ENCODE measurements around the gene HMX3. TPM values are rescaled to one million over a fixed set of nuclear protein-coding genes. Genes with fewer than 3 reads are reported as not detected.

HMX3 gene
- total and polyA plus RNA-seq, 2 of the 8 experiments (the other 6 are each of a cell fraction or from before 2014, with no cell fraction given): 0.05 TPM; not detected in 1

GRCh38 chr10:123160311-123160980 lies 24.7 kb downstream of the HMX3 start:
- Histone ChIP-seq H2BK5ac (ENCODE audit: low read depth, low read length) (no peak overlapping the region), H4K5ac (ENCODE audit: insufficient read length, low read depth, low read length) (no peak overlapping the region), H3K27me3 (replicated peaks in 1 of 4; ENCODE audit: control insufficient read depth in 3 of 4, extremely low read depth in 1 of 4, insufficient read depth in 3 of 4, low read length in 3 of 4) (no peaks in the 10 kb centered on the region), H3K56ac (replicated peaks; ENCODE audit: insufficient read length, low read depth, low read length) (no peak overlapping the region), H3K14ac (ENCODE audit: insufficient read length) (no peak overlapping the region), H3K23me2 (ENCODE audit: low read depth, low read length) (0 out of 2 replicates have a peak, but pooled peaks cover 1% of the 10 kb centered on the region), H3K79me1 (ENCODE audit: low read depth, low read length) (peaks cover 5% of the 10 kb centered on the region), H3K23ac (ENCODE audit: insufficient read length) (no peak overlapping the region), H3K4ac (replicated peaks; ENCODE audit: insufficient read length, low read depth, low read length) (no peak overlapping the region), H3K79me2 (ENCODE audit: control insufficient read depth in 1 of 2, insufficient read depth in 2 of 2, low read length in 2 of 2) (peaks cover 9 to 90% of the 10 kb centered on the region in 2 experiments), H3K9ac (replicated peaks in 1 of 4; ENCODE audit: extremely low read depth in 1 of 4, low read depth in 3 of 4, low read length in 3 of 4) (no peak overlapping the region), H2AK5ac (ENCODE audit: low read depth, low read length) (no peak overlapping the region), H3K36me3 (ENCODE audit: control insufficient read depth in 2 of 4, insufficient read depth in 4 of 4, low read length in 3 of 4) (peaks cover 22 to 93% (median 57%) of the 10 kb centered on the region in 4 experiments), H3K4me3 (ENCODE audit: extremely low read depth in 1 of 4, insufficient read depth in 2 of 4, low read depth in 3 of 4, low read length in 4 of 4) (no peak overlapping the region), H3K4me1 (replicated peaks in 1 of 4; ENCODE audit: control insufficient read depth in 3 of 4, insufficient read depth in 4 of 4, low read length in 3 of 4) (peaks cover 0 to 2% (median 0%) of the 10 kb centered on the region in 4 experiments; a peak in 1 of 7 replicates), H3K4me2 (ENCODE audit: insufficient read depth in 1 of 2, low read depth in 2 of 2, low read length in 2 of 2) (no peak overlapping the region), H2BK20ac (ENCODE audit: low read length) (no peak overlapping the region), H3K9me3 (ENCODE audit: insufficient read depth in 2 of 2, low read depth in 1 of 2, low read length in 1 of 2) (no peaks in the 10 kb centered on the region), H3K27ac (ENCODE audit: low read depth, low read length) (no peak overlapping the region), H4K20me1 (replicated peaks in 1 of 2; ENCODE audit: control insufficient read depth in 1 of 2, insufficient read depth in 2 of 2, low read length in 2 of 2) (peaks cover 5 to 20% of the 10 kb centered on the region in 2 experiments), H2BK120ac (replicated peaks; ENCODE audit: low read depth, low read length) (no peak overlapping the region), H2BK15ac (ENCODE audit: low read length) (no peak overlapping the region), H4K8ac (ENCODE audit: extremely low read depth, insufficient read depth, low read length) (no peak overlapping the region), H4K91ac (replicated peaks; ENCODE audit: insufficient read length, low read length) (no peak overlapping the region), H3K18ac (ENCODE audit: extremely low read depth, low read length) (no peak overlapping the region), H2AFZ (ENCODE audit: low read length) (no peak overlapping the region), H2BK12ac (ENCODE audit: low read depth, low read length) (no peak overlapping the region)
- ChIA-PET POLR2A (ENCODE audit: partially characterized antibody) (interaction anchor here (0.6 to 1.3 kb wide), 4 partner anchors 8 to 270 kb away, joined by 3 to 5 read pairs (median 4); no protein-coding TSS in a partner anchor), CTCF (ENCODE audit: partially characterized antibody) (interaction anchor here (0.6 to 1.5 kb wide), 2 partner anchors 65 to 145 kb away, joined by 3 to 4 read pairs; no protein-coding TSS in a partner anchor)
- no peak for DNase-seq (ENCODE audit: low read depth in 1 of 2, low spot score in 2 of 2)
- FAIRE-seq: no peak
- WGBS, 2 experiments (ENCODE audit: extremely low coverage in 1 of 2, insufficient coverage in 1 of 2, insufficient read length in 1 of 2, insufficient replicate concordance in 2 of 2, low coverage in 1 of 2, low lambda C conversion rate in 2 of 2, missing lambda C conversion rate in 1 of 2): 97% methylated on average over 11 of the region's 11 CpGs; no CpG with 5 or more reads in 1 of the 2 experiments
- TF ChIP-seq CHD2 (IDR thresholded peaks at IDR 0.05; ENCODE audit: low read length): no peak
- TF ChIP-seq POU5F1 (IDR thresholded peaks at IDR 0.05; ENCODE audit: low read depth, low read length): no peak
- TF ChIP-seq MAX (IDR thresholded peaks at IDR 0.05): no peak
